ENCODE measurements around the gene CNOT4. TPM values are rescaled to one million over a fixed set of nuclear protein-coding genes. Genes with fewer than 3 reads are reported as not detected.

The CNOT4 gene
- total and polyA plus RNA-seq, 4 donors, result 5.6 to 61.4 (median 11.7) TPM

GRCh38 chr7:135368416-135369186 is 141.3 kb downstream of the CNOT4 start:
- H3K27ac ChIP-seq (ENCODE audit: low read depth in 1 of 2, low read length in 1 of 2), result no peak overlapping the region

GRCh38 chr7:135366843-135367508 is 142.9 kb downstream of the CNOT4 start:
- WGBS, 2 donors, result 91 to 93% methylated on average over 7 of the region's 7 CpGs

More at GRCh38 chr7:135368416-135369186, 141.3 kb downstream of the CNOT4 start:
- H3K9ac ChIP-seq (ENCODE audit: insufficient read depth in 1 of 2, low read length in 2 of 2), result no peak overlapping the region
- no peaks in the 10 kb centered on the region for H3K9me3 ChIP-seq (ENCODE audit: control insufficient read depth in 4 of 4, insufficient read depth in 3 of 4, low read length in 3 of 4)
- no peak for TF ChIP-seq CTCF (IDR thresholded peaks at IDR 0.05; ENCODE audit: control extremely low read depth, extremely low read depth)
- ATAC-seq (ENCODE audit: insufficient read depth, low FRiP score) (no peak), DNase-seq (no peak)
- peaks cover 1 to 64% (median 6%) of the 10 kb centered on the region in 5 donors for H3K4me1 ChIP-seq (ENCODE audit: control insufficient read depth in 5 of 5, insufficient read depth in 5 of 5, low read length in 5 of 5)
- 96% methylated on average over 5 of the region's 5 CpGs for WGBS, 2 donors
- no peaks in the 10 kb centered on the region for H3K27me3 ChIP-seq (ENCODE audit: control insufficient read depth in 3 of 3, insufficient read depth in 3 of 3, low read length in 2 of 3)
- no peak overlapping the region for H3K4me3 ChIP-seq
- peaks cover 0 to 1% (median 0%) of the 10 kb centered on the region in 4 donors for H3K36me3 ChIP-seq (ENCODE audit: control insufficient read depth in 4 of 4, insufficient read depth in 4 of 4, low read length in 4 of 4)

GRCh38 chr7:135365721-135366120 is 144.2 kb downstream of the CNOT4 start:
- Histone ChIP-seq H3K4me1 (ENCODE audit: control insufficient read depth in 5 of 5, insufficient read depth in 5 of 5, low read length in 5 of 5) (peaks cover 1 to 66% (median 6%) of the 10 kb centered on the region in 5 donors), H3K36me3 (ENCODE audit: control insufficient read depth in 4 of 4, insufficient read depth in 4 of 4, low read length in 4 of 4) (peaks cover 2 to 10% (median 5%) of the 10 kb centered on the region in 4 donors), H3K4me3 (no peak overlapping the region), H3K27ac (ENCODE audit: low read depth in 1 of 2, low read length in 1 of 2) (no peak overlapping the region), H3K9ac (ENCODE audit: insufficient read depth in 1 of 2, low read length in 2 of 2) (no peak overlapping the region), H3K9me3 (ENCODE audit: control insufficient read depth in 4 of 4, insufficient read depth in 3 of 4, low read length in 3 of 4) (peaks cover 0 to 3% (median 0%) of the 10 kb centered on the region in 4 donors), H3K27me3 (ENCODE audit: control insufficient read depth in 3 of 3, insufficient read depth in 3 of 3, low read length in 2 of 3) (no peaks in the 10 kb centered on the region)
- 90% methylated on average over 3 of the region's 3 CpGs for WGBS, 2 donors
- TF ChIP-seq CTCF (IDR thresholded peaks at IDR 0.05; ENCODE audit: control extremely low read depth, extremely low read depth), result no peak
- no peak for ATAC-seq (ENCODE audit: insufficient read depth, low FRiP score)
- DNase-seq, result no peak

More at GRCh38 chr7:135366843-135367508, 142.9 kb downstream of the CNOT4 start:
- no peak overlapping the region for H3K9ac ChIP-seq (ENCODE audit: insufficient read depth in 1 of 2, low read length in 2 of 2)
- H3K4me3 ChIP-seq, result no peak overlapping the region
- H3K9me3 ChIP-seq (ENCODE audit: control insufficient read depth in 4 of 4, insufficient read depth in 3 of 4, low read length in 3 of 4), result peaks cover 0 to 1% (median 0%) of the 10 kb centered on the region in 4 donors
- no peaks in the 10 kb centered on the region for H3K27me3 ChIP-seq (ENCODE audit: control insufficient read depth in 3 of 3, insufficient read depth in 3 of 3, low read length in 2 of 3)
- DNase-seq, result no peak
- H3K36me3 ChIP-seq (ENCODE audit: control insufficient read depth in 4 of 4, insufficient read depth in 4 of 4, low read length in 4 of 4), result peaks cover 0 to 7% (median 1%) of the 10 kb centered on the region in 4 donors
- no peak for TF ChIP-seq CTCF (IDR thresholded peaks at IDR 0.05; ENCODE audit: control extremely low read depth, extremely low read depth)
- H3K27ac ChIP-seq (ENCODE audit: low read depth in 1 of 2, low read length in 1 of 2), result no peak overlapping the region
- ATAC-seq (ENCODE audit: insufficient read depth, low FRiP score), result no peak
- H3K4me1 ChIP-seq (ENCODE audit: control insufficient read depth in 5 of 5, insufficient read depth in 5 of 5, low read length in 5 of 5), result peaks cover 1 to 66% (median 6%) of the 10 kb centered on the region in 5 donors
